Keratinocyte (primary cell): ENCODE measurements around the gene MAP4. TPM values are rescaled to one million over a fixed set of nuclear protein-coding genes. Genes with fewer than 3 reads are reported as not detected.

Experiments
- DNase-seq: peaks from one replicate; pipeline ENCODE4 v3.0.0-alpha.2; 2011; ENCODE audit warnings: low read depth, missing footprints, low spot score
- FAIRE-seq: peaks from 2 replicates; lab custom pipeline; 2011; peaks lifted over from hg19 to GRCh38; lab: Jason Lieb, UNC
- H2AFZ ChIP-seq: 2 replicates; pipeline ENCODE4 v1.6.0; 2012; ENCODE audit warnings: low read length, control low read depth, inconsistent platforms; ENCODE audit not compliant: control insufficient read depth
- H3K27ac ChIP-seq: 2 replicates; pipeline ENCODE4 v1.5.1; 2011; ENCODE audit warnings: low read length; ENCODE audit not compliant: control insufficient read depth, insufficient read depth
- H3K27me3 ChIP-seq: 3 replicates; pipeline ENCODE4 v1.6.0; 2011; ENCODE audit warnings: low read length; ENCODE audit not compliant: control insufficient read depth, insufficient read depth; ENCODE audit errors: extremely low read depth
- H3K36me3 ChIP-seq, 2 experiments: 2 replicates in 1 of 2; 3 replicates in 1 of 2; pipeline ENCODE4 v1.5.1; 2011; ENCODE audit warnings: low read length in 2 of 2, mild to moderate bottlenecking in 1 of 2; ENCODE audit not compliant: control insufficient read depth in 2 of 2, insufficient read depth in 2 of 2; ENCODE audit errors: extremely low read depth in 1 of 2
- H3K4me1 ChIP-seq: 3 replicates; pipeline ENCODE4 v1.5.1; 2011; ENCODE audit warnings: low read length; ENCODE audit not compliant: control insufficient read depth, insufficient read depth; ENCODE audit errors: extremely low read depth
- H3K4me2 ChIP-seq: 3 replicates; pipeline ENCODE4 v1.6.0; 2011; ENCODE audit warnings: low read depth, low read length; ENCODE audit not compliant: control insufficient read depth, insufficient read depth; ENCODE audit errors: extremely low read depth
- H3K4me3 ChIP-seq, 3 experiments: fragments of 200-600 bp in 1 of 3; sonication (generic) in 1 of 3; 2 replicates in 2 of 3; 3 replicates in 1 of 3; pipeline ENCODE4 v1.5.1; 2011 to 2016; ENCODE audit warnings: low read length in 3 of 3, mild to moderate bottlenecking in 3 of 3, control low read depth in 2 of 3, inconsistent platforms in 1 of 3, low read depth in 1 of 3, mixed read lengths in 1 of 3, mixed run types in 1 of 3, moderate library complexity in 1 of 3; ENCODE audit not compliant: control insufficient read depth in 2 of 3, insufficient read depth in 2 of 3; ENCODE audit errors: extremely low read depth in 1 of 3
- H3K79me2 ChIP-seq: 2 replicates; pipeline ENCODE4 v1.6.0; 2012; ENCODE audit warnings: low read length; ENCODE audit not compliant: control insufficient read depth, insufficient read depth
- H3K9ac ChIP-seq: 3 replicates; pipeline ENCODE4 v1.6.0; 2011; ENCODE audit warnings: low read length; ENCODE audit not compliant: control insufficient read depth, insufficient read depth; ENCODE audit errors: extremely low read depth
- H3K9me1 ChIP-seq: 3 replicates; pipeline ENCODE4 v1.6.0; 2011; ENCODE audit warnings: low read length; ENCODE audit not compliant: control insufficient read depth, insufficient read depth; ENCODE audit errors: extremely low read depth
- H3K9me3 ChIP-seq: 2 replicates; pipeline ENCODE4 v1.5.1; 2012; ENCODE audit warnings: low read depth, low read length; ENCODE audit not compliant: control insufficient read depth
- H4K20me1 ChIP-seq: 3 replicates; pipeline ENCODE4 v1.6.0; 2011; ENCODE audit warnings: low read length; ENCODE audit not compliant: control insufficient read depth, insufficient read depth; ENCODE audit errors: extremely low read depth
- EZH2 ChIP-seq: IDR thresholded peaks from one replicate; pipeline ENCODE4 v1.6.1; 2012; ENCODE audit warnings: inconsistent platforms, mild to moderate bottlenecking, low read length, moderate library complexity
- dilution Hi-C: fragments of 300-500 bp; cut with MboI; formaldehyde crosslinking; loops from one replicate; pipeline ENCODE4 v1.7.0; 2020; ENCODE audit warnings: low sequenced_read_pairs; ENCODE audit not compliant: extremely low pct_ligation_motif_present
- polyA plus RNA-seq, 5 experiments: library from polyadenylated mRNA; depleted of rRNA in 3 of 5; stranded (reverse) in 3 of 5; stranded (forward) in 1 of 5; unstranded in 1 of 5; fragments of >200 nt; gene quantifications; 1 replicate in 1 of 5; 2 replicates in 3 of 5; 3 replicates in 1 of 5; pipeline versions ENCODE4 v1.2.1 to v1.2.3, GENCODE V29; 2011 to 2012; ENCODE audit warnings: missing spikeins in 2 of 5, low read depth in 1 of 5, low replicate concordance in 1 of 5
- TF ChIP-seq, protein P1 (sequence below), 3 experiments: IDR thresholded peaks in 1 of 3; conservative IDR thresholded peaks in 1 of 3; optimal IDR thresholded peaks in 1 of 3; 2 replicates in 2 of 3; 3 replicates in 1 of 3; pipeline versions ENCODE3 to v1.5.1; 2011; ENCODE audit warnings: low read length in 3 of 3, mild to moderate bottlenecking in 3 of 3, moderate library complexity in 2 of 3, control low read depth in 1 of 3, inconsistent platforms in 1 of 3; ENCODE audit not compliant: insufficient read depth in 2 of 3; ENCODE audit errors: extremely low read depth in 1 of 3

The MAP4 gene
- polyA plus RNA-seq, 1 donor (not counting 4 experiments of a cell fraction or from before 2014, with no cell fraction given), result 110 TPM

DNA sequence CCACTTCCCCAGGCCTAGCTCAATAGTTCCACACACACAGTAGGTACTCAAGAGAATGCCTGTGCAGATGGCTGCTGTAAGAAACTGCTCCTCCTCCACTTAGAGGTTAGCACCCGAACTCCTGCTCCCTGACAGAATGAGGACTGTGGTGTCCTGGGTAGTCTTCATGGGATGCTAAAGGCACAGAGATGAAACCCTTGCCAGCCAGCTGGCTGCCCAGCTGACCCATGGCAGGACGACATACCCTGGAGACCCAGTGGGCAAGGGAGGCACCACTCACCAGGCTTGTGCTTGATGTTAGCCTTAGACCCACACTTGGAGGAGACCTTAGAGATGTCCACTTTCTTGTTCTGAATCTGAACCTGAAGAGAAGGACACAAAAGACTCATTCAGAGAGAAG, 159.1 kb downstream of the MAP4 start:
- Histone ChIP-seq H3K27me3 (no peaks in the 10 kb centered on the region), H3K27ac (no peak overlapping the region), H3K9ac (no peak overlapping the region), H3K9me1 (no peaks in the 10 kb centered on the region), H3K9me3 (no peaks in the 10 kb centered on the region), H3K4me1 (no peaks in the 10 kb centered on the region), H3K36me3 (peaks cover 32 to 47% of the 10 kb centered on the region in 2 experiments), H3K4me2 (no peak overlapping the region), H2AFZ (no peak overlapping the region), H3K4me3 (no peak overlapping the region), H4K20me1 (no peaks in the 10 kb centered on the region), H3K79me2 (no peaks in the 10 kb centered on the region)
- FAIRE-seq (no peak), DNase-seq (no peak)
- no peak for TF ChIP-seq EZH2
- TF ChIP-seq, protein P1, sequence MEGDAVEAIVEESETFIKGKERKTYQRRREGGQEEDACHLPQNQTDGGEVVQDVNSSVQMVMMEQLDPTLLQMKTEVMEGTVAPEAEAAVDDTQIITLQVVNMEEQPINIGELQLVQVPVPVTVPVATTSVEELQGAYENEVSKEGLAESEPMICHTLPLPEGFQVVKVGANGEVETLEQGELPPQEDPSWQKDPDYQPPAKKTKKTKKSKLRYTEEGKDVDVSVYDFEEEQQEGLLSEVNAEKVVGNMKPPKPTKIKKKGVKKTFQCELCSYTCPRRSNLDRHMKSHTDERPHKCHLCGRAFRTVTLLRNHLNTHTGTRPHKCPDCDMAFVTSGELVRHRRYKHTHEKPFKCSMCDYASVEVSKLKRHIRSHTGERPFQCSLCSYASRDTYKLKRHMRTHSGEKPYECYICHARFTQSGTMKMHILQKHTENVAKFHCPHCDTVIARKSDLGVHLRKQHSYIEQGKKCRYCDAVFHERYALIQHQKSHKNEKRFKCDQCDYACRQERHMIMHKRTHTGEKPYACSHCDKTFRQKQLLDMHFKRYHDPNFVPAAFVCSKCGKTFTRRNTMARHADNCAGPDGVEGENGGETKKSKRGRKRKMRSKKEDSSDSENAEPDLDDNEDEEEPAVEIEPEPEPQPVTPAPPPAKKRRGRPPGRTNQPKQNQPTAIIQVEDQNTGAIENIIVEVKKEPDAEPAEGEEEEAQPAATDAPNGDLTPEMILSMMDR (optimal IDR thresholded peaks at IDR 0.05 in 1 of 3, IDR thresholded peaks at IDR 0.05 in 1 of 3, conservative IDR thresholded peaks at IDR 0.05 in 1 of 3; ENCODE audit: extremely low read depth in 1 of 3, insufficient read depth in 2 of 3, low read length in 3 of 3), result no peak
- dilution Hi-C loops, result no loop called here

DNA sequence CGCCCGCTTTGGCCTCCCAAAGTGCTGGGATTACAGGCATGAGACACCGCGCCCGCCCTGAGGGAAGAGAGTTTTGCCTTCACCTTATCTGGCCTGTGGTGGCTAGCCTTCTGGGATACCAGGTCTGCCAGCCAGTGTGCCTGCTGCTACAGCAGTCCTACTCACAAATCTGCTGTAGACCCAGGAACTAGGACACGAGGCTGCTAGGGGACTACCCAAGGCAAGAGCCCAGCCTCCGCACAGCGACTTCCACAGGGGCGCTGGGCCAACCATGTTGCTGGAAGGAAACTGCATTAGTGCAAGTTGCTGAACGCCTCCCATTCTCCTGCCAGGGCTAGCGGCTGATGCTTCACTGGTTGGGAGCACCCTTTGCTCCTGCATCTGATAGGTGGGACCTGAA, 159.5 kb downstream of the MAP4 start:
- H3K36me3 ChIP-seq, result peaks cover 35 to 50% of the 10 kb centered on the region in 2 experiments
- no peak for TF ChIP-seq EZH2
- TF ChIP-seq, protein P1 (optimal IDR thresholded peaks at IDR 0.05 in 1 of 3, IDR thresholded peaks at IDR 0.05 in 1 of 3, conservative IDR thresholded peaks at IDR 0.05 in 1 of 3; ENCODE audit: extremely low read depth in 1 of 3, insufficient read depth in 2 of 3, low read length in 3 of 3), result no peak

More for the DNA sequence above, 159.5 kb downstream of the MAP4 start:
- H4K20me1 ChIP-seq, result peaks cover 2% of the 10 kb centered on the region
- DNase-seq, result no peak
- H3K4me1 ChIP-seq, result no peaks in the 10 kb centered on the region
- H3K4me3 ChIP-seq, result no peak overlapping the region
- dilution Hi-C loops, result no loop called here
- no peak overlapping the region for H3K4me2 ChIP-seq
- H2AFZ ChIP-seq, result no peak overlapping the region
- no peaks in the 10 kb centered on the region for H3K9me1 ChIP-seq
- no peaks in the 10 kb centered on the region for H3K9me3 ChIP-seq
- H3K27me3 ChIP-seq, result no peaks in the 10 kb centered on the region
- no peak overlapping the region for H3K27ac ChIP-seq
- no peaks in the 10 kb centered on the region for H3K79me2 ChIP-seq
- no peak for FAIRE-seq
- no peak overlapping the region for H3K9ac ChIP-seq
